GM15510 (cell line): ENCODE measurements around the gene GPR39.

Experiments used
- POLR2A ChIP-seq: IDR thresholded peaks from 3 replicates; pipeline ENCODE4 v1.6.1; 2011; ENCODE audit warnings: borderline replicate concordance; ENCODE audit not compliant: insufficient read length; ENCODE audit errors: extremely low read depth

The GPR39 gene

DNA sequence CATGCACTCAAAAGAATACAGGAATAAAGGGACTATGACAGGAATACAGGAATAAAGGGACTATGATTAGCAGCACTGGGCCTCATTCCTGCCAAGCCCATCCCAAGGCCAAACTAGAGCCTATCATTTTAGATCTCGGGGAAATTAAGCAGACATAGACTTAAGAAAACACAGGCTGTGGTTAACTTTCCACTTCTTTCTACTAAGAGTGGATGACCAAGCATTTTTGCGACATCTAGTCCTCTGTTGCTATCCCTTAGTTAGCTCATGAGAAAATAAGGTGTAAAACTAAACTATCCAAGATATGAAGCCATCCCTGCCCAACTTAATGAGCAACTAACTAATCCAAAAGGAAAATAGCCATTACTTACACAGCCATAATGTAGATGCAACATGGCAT lies 247.5 kb downstream of the GPR39 start:
- TF ChIP-seq POLR2A, result no peak

DNA sequence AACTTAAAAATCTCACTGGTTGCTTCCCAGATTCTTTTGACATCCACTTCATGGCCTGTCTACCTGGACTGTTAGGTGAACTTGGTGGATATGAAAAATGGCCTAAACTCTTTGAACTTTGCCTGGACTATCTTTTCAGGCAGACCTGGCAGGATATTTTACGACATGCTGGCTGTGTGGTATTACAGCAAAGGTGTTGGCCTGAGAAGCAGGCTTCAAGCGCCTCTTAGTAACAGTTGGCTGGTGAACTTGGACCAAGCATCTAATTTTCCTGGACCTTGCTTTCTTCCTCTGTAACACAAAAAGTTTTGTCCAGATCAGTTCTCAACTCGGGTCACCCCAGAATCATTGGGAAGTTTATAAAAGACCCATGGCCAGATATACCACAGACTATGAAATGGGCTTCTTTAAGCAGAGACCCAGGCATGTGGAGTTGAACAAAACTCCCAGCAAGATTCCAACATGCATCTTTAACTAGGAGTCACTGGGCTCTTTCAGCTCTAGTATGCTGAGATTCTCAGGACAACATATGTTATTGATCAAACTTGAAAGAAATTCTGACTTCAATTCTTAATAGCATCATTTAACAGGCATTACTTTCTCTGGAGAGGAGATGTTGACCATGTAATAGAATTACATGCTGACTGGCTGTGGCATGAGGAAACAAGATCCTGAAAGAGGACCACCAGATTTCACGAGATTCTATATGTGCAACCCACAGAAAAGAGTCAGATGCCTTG lies 249.0 kb downstream of the GPR39 start:
- TF ChIP-seq POLR2A, result no peak

DNA sequence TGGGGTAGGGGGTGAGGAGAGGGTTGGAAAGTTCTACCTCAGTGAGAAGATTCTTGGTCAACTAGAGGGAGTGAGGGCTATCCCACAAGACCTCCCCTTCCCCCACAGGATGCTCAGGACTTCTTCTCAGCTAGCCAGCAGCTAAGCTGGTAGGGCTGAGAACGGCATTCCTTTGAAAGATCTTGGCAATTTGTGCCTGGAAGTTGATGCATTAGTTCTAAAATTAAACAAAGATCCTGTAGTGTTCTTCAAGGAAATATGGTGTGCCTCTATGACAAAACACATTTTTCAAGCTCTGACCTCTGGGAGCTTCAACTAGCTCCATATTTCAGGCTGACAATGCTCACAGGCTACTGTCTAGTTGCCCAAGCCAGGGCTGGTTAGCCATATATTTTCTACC lies 251.1 kb downstream of the GPR39 start:
- no peak for TF ChIP-seq POLR2A

DNA sequence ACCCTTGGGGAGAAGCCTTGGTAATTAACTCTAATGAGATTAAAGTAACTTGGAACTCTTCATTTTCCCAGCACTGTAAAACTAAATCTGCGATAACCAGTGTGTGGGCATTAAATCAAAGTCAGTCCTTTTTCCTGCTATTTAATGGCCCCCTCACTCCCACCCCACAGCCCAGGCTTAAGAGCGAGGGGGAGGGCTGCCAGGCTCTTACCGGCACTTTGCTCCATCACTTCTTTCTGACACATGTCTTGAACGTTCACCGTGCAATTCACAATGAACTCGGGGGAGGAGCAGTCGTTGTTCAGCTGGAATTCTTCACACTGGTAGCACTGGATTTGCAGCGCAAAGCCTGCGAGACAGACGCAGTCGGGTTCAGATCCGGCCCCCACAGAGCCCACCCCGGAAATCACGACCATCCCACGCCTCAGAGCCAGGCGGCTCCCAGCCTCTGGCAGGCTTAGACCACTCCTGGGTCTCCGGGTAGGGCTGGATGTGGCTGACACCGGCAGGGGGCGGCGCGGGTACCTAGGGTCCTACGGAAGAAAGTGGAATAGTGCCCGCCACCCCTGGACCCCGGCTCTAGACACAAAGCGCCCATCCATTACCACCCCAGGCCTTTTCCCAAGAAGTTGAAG lies 251.7 kb downstream of the GPR39 start:
- no peak for TF ChIP-seq POLR2A

DNA sequence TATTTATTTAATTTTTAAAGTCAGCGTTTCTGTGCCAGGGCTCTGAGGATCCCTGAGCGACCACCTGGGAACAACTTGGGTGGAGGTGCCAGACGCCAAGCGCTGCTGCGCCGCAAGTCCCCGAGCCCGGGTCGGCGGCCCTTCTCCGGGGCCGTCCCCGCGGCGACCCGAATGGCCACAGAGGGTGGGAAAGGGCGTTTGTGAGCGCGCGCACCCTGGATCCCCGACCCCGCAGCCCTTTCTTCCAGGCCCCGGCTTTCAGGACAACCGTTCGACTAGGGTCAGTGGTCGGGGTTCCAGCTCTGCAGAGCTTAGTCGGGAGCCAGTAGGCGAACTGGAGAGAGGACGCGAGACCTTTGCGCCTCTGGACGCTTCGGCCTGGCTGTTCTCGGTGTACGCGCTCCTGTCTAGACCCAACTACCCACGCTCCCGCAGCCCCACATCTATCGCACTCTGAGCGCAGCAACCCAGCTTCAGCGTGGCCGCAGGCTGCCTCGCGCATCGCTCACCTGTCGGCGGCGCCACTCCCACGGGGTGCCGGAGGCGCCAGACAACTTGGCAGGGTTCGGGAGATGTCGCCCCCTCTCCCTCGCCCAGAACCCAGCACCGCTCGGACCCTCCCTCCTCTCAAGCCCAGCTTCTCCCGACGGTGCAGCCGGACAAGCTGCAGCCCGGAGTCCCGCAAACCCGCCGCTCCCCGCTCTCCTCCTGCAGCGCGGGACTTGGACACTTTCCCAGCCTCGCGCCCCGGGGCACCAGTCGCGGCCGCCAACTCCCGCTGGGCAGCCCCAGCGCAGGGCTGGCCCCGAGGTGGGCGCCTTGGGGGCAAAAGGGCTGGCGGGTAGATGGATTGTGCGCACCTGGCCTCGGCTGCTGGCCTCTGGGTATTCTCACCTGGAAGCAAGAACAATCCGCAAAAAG lies 252.6 kb downstream of the GPR39 start:
- TF ChIP-seq POLR2A, result no peak

DNA sequence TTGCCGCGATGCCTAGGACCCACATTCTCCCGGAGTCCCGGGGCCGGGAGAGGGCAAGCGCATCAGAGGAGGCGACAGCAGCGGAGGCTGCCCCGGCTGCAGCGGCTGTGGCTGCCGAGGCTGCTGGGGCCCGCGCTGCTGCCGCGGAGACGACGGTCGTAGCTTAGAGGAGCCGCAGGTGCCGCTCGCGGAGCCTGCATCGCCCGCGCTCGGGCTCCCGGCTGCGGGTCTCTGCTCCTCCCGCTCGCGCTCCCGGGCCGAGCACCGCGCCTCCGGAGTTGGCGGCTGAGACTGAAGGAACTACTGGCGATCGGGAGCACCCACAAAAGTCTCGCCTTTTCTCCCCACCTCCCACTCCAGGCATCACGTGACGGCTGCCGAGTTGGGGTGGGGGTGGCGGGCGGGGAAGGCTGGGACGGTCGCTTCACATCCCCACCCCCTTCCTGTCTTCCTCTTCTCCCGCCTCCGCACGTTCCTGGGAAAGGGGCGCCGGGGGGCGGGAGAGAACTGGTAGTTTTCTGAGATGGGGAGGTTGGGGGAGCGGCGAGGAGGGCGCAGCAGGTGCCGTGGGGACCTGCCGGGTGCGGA lies 253.4 kb downstream of the GPR39 start, which contains the start of gene LYPD1:
LYPD1 (minus strand) TSS at position 298 of the 588 bp plus-strand sequence; CDS start at position 25, 273 bp downstream.
- TF ChIP-seq POLR2A, result no peak

DNA sequence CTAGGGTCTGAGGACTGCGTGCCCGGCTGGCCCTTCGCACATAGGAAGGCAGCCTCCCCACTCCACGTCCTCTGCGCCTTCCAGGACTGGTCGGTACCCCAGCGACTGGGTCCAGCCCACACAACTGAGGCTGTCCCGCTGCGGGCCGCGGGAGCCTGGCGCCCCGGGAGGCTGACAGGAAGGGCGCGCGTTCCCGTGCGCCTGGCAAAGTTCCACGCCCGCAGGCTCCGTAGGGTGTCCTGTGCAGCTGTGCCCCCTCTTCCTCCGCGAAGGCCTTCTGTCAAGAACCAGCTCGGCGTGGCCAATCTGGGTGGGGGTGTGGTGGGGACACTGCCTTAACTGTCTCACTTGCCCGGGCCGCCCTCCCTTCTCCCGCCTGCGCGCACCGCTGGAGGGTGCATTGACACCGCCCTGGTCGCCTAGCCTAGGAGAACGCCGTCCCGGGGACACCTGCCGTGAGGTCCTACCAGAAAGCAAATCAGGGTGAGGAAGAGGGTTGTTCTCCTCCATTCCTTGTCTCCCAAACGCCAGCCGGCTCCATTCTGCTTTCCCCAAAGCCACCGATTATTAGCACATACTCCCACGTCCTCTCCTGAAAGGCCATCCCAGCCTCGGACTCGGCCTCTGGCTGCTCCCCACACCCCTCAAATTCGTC lies 254.0 kb downstream of the GPR39 start:
- no peak for TF ChIP-seq POLR2A

DNA sequence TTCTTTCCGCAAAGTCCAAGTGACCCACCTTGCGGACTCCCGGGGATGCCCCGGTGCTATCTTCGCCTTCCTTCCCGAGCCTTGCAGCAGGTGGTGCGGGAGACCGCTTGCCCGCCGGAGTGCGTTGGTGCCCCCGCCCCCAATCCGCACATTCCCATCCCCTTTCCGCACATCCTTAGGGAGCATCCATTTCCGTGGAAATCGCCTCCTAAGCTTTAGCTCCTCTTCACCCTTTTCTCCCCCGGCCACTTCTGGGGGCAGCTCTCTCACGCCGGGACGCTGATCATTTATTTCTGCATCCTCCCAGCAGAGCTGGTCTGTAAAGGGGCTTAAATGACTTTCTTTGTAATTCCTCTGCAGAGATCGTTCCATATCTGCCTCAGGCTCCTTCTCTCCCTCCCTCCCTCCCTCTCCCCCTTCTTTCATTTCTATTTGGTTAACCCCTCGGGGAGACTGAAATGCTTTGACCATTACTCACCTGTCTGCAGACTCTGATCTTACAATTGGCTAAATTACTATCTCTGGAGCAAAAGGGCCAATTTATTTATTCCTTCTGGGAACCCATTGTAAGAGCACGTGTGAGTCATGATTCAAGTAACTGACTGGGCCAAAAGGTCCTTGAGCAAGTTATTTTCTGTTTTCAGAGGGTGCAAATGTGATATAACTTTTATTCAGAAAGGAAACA lies 254.7 kb downstream of the GPR39 start:
- TF ChIP-seq POLR2A, result no peak

DNA sequence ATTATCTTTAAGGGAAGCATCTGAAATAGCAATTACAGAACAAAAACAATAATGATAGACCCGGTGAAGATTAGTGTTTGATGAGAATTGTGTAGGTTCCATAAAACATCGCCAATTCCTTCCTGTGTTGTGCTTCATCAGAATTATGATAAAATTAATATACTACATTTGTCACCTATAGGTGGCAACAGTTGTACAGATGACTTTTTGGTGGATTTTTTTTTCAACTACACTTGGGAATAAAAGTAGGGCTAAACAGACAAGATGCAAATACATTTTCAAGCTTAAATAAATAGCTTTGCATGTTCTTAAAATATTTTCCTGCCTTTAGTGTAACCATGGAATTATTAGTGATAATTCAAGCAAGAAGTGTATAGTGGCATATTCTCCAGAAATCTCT lies 260.4 kb downstream of the GPR39 start:
- TF ChIP-seq POLR2A, result no peak

DNA sequence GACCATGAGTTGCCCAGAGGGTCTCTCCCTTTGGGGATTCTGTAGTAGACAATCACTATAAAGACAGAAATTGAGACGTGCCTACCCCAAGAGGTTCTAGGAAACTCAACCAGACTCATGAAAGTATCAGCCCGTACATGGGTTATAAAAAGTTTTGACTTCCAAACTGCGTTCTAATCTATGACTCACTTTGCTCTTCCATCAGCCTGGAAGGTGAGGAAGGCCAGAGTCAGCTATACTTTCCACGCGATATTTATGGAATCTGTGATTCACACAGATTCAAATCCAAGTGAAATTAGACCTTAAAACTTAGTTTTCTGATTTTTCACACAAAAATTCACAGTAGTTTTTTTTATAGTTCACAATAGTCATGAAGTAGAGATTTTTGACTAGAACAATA lies 261.1 kb downstream of the GPR39 start:
- no peak for TF ChIP-seq POLR2A

DNA sequence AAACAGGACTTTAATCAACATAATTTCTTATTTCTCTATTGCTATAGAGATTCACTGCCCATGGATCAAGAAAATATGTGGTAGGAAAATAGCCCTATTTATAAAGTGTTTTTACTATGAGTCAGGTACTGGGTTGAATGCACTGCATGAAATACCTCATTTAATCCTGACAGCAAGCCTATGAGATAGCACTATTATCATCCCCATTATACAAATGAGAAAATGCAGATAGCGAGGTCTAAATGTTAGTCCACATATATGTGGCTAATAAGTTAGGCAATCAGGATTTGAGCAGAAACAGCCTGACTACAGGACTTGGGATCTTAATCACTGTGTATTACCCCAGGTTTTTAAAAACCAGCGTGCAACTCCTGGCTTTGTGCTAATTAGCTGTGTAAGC lies 261.9 kb downstream of the GPR39 start:
- no peak for TF ChIP-seq POLR2A

DNA sequence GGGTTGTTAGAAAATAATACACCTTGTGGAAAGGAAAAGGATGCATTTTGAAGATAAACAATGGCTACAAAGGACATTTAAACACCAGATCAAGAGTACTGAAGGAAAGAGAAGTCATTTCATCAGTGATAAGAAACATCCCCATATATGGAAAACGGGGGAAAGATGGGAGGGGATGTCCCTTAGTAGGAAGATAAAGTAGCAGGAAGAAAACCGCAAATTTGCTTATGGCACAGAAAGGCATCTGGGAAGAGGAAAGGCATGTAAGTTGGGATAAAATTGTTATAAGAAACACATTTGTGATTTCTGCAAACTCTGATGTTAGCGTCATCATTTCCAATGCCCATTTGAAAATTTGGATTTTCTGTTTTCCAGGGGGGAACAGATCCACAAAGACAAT lies 263.9 kb downstream of the GPR39 start:
- TF ChIP-seq POLR2A, result no peak

DNA sequence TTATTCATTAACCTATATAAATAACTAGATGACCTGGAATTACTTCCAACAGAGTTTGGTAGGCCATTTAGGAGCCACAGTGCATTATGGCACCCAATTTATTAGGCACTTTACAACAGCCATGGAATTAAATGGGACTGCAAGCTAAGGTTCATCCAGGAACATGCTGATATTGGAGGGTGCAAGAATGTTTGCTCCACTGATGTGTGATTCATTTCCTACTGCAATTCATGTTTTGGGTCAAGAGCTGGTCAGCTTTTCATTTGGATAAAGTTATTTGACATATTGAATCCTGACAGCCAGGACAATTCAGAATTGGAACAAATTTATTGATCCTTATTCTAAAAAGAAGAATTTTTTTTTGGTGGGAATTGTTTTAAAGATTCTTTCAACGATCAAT lies 265.2 kb downstream of the GPR39 start:
- no peak for TF ChIP-seq POLR2A

DNA sequence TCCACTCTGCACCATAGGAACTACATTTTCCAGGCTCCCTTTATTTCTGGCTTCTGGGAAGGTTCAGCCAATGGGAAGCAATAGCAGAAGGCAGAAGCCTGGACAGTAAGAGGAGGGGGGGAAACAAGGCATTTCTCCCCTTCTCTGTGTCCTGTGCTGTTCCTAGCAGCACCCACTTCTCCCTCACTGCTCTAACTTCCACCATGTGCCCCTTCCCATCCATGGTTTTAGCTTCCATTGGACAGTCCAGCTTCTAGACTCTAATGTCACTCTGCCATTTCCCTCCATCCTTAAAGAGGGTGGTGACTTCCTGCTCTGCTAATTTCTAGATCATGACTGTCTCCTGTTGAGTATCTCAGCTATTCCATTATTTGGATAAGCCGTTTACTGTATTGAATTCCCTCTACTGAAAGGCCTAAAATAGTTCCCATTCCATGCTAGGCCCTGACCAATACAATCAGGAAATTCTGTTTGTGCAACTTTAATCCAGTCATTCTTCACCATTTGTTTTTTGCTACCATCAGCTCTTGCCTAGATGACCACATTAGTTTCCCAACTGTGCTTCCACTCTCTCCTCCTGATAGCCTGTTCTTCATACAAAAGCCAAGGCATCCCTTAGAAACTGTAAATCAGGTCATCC lies 274.2 kb downstream of the GPR39 start:
- no peak for TF ChIP-seq POLR2A

DNA sequence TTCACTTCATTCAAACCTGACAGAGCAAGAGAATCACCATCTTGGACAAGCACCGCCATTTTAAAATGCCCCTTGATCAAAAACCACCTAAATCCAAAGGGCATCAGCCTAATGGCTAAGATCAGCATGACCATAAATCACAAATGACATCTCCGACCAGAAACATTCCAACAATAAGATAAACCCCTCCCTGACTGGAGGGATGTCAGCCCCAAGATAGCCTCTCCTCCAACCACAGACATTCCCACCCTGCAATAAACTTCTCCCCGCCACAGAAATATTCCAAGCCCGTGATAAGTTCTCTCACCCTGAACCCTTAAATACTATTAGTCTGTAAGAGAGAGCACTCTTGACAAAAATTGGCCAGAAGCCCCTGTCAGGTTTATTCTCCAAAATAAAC lies 275.0 kb downstream of the GPR39 start:
- no peak for TF ChIP-seq POLR2A
